Mucosa of stomach (tissue), 1 donor: ENCODE data around the gene PLCB3.

Experiments used
- H3K27me3 ChIP-seq: one replicate; pipeline ENCODE4 v1.7.0; 2013; ENCODE audit warnings: mild to moderate bottlenecking, low read length; ENCODE audit not compliant: control insufficient read depth, insufficient read depth
- H3K36me3 ChIP-seq: one replicate; pipeline ENCODE4 v1.7.0; 2013; ENCODE audit warnings: low read length; ENCODE audit not compliant: control insufficient read depth, insufficient read depth
- H3K4me1 ChIP-seq: one replicate; pipeline ENCODE4 v1.7.0; 2013; ENCODE audit warnings: mild to moderate bottlenecking, low read length; ENCODE audit not compliant: control insufficient read depth, insufficient read depth
- H3K4me3 ChIP-seq: one replicate; pipeline ENCODE4 v1.7.0; 2013; ENCODE audit warnings: low read length
- H3K9ac ChIP-seq: one replicate; pipeline ENCODE4 v1.7.0; 2013; ENCODE audit warnings: mild to moderate bottlenecking, low read length, moderate library complexity
- H3K9me3 ChIP-seq: one replicate; pipeline ENCODE4 v1.7.0; 2013; ENCODE audit warnings: mild to moderate bottlenecking, low read length, moderate library complexity; ENCODE audit not compliant: control insufficient read depth
- donor health status: Pancreatic carcinoma.

PLCB3 gene

DNA sequence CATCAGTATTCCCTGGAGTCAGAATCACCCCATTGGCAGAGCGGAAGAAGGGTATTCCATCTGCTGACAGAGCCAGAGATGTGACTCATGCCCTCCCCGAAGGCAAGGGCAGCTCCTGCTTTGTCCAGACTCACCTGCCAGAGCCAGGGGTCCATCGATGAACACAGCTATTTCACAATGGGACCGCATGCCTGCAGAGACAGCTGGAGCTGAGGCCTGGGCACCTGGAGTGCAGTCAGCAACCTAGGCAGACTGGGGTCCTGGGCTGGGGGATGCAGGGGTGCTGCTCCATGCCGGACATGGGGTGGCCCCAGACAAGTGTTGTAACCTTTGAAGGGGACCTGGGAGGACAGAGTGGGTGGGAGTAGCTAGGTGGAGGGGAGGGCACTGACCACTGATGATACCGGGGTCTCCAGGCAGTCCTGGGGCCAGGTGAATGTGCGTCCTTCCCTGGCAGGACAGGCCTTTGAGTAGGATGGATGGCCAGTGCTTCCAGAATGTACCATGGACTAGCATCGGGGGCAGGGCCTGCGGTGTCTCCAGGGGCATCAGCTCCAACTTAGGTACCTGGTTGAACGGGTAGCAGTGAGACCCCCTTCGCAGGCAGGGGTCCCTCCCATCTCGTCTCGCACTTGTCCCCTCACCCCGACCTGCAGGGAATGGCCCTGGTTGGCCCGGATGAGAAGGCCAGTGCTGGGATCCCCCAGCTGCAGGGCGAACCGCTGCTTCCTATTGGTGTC lies 27.0 kb upstream of the PLCB3 start:
- Histone ChIP-seq H3K9ac (no peak overlapping the region), H3K36me3 (no peaks in the 10 kb centered on the region), H3K9me3 (no peaks in the 10 kb centered on the region), H3K4me3 (no peak overlapping the region), H3K27me3 (no peaks in the 10 kb centered on the region), H3K4me1 (peaks cover 51% of the 10 kb centered on the region)

DNA sequence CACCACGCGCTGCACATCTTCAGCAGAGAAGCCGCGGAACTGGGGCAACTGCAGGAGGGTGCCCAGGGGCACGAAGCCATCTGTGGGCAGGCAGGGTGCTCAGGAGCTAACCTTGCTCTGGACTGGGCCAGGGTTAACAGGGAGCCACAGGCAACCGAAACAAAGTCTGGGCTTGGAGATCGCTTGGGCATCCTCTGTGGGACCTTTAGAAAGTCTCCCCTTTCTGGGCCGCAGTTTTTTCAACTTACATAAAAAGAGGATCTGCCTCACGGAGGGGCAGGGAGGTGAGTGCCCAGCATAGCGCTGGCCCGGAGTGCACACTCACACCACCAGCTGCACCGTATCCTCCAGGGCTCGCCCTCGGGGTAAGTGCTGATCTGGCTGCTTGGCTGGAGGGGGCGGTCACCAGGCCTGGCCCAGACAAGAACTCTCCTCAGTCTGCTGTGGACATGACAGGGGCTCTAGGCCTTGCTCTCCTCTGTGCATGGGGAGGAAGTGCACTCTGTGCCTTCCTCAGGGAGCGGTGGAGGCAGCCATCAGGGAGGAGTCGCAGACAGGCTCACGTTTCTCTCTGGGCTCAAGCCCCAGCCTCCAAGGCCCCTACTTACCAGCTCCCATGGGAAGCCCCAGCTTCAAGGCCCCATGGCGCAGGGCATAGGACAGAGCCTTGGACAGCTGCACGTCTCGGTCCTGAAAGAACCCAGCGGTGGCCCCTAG lies 26.3 kb upstream of the PLCB3 start:
- no peaks in the 10 kb centered on the region for H3K9me3 ChIP-seq
- H3K4me1 ChIP-seq: peaks cover 56% of the 10 kb centered on the region
- H3K4me3 ChIP-seq: peak overlapping the region; percentile 92
- H3K27me3 ChIP-seq: no peaks in the 10 kb centered on the region
- H3K9ac ChIP-seq: peak overlapping the region; percentile 96
- no peaks in the 10 kb centered on the region for H3K36me3 ChIP-seq

GRCh38 chr11:64225608-64226506 lies 25.5 kb upstream of the PLCB3 start, which contains the start of the genes NUDT22 and TRPT1:
Gene NUDT22 (plus strand): TSS chr11:64226274. CDS start chr11:64226653, 379 bp downstream.
Gene TRPT1 (minus strand): TSS chr11:64226186. CDS start chr11:64225860, 326 bp downstream.
- no peaks in the 10 kb centered on the region for H3K27me3 ChIP-seq
- H3K9me3 ChIP-seq: no peaks in the 10 kb centered on the region
- peak within 1 kb of the TSS; percentile 96 for H3K9ac ChIP-seq
- H3K4me1 ChIP-seq: peaks cover 56% of the 10 kb centered on the region
- peak within 1 kb of the TSS; percentile 92 for H3K4me3 ChIP-seq
- no peaks in the 10 kb centered on the region for H3K36me3 ChIP-seq

- Histone ChIP-seq H3K9me3 (no peaks in the 10 kb centered on the region), H3K36me3 (no peaks in the 10 kb centered on the region), H3K4me1 (peaks cover 58% of the 10 kb centered on the region), H3K27me3 (no peaks in the 10 kb centered on the region), H3K9ac (peak overlapping the region; percentile 96), H3K4me3 (peak overlapping the region; percentile 92)
Measured at GRCh38 chr11:64226507-64227051, 24.8 kb upstream of the PLCB3 start.

DNA sequence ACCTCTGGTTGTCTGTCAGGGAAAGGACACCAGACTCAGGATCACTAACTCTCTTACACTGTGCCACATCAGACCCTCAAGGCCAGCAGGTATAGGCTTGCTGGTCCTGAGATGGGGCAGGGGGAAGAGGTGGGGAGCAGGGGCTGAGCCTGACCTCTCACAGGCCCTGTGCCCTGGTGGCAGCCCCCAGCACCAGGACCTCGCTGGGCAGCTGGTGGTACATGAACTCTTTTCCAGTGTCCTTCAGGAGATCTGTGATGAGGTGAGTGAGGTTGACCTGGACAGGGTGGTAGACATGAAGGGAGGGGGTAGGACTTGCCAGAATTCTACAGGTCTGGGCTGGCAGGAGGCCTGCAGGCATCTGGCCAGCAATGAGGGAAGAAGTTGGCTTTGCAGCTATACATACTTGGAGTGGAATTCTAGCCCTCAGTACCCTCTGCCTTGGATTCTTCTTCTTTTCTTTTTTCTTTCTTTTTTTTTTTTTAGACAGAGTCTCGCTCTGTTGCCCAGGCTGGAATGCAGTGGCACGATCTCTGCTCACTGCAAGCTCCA lies 23.8 kb upstream of the PLCB3 start:
- Histone ChIP-seq H3K36me3 (no peaks in the 10 kb centered on the region), H3K4me1 (peaks cover 66% of the 10 kb centered on the region)

DNA sequence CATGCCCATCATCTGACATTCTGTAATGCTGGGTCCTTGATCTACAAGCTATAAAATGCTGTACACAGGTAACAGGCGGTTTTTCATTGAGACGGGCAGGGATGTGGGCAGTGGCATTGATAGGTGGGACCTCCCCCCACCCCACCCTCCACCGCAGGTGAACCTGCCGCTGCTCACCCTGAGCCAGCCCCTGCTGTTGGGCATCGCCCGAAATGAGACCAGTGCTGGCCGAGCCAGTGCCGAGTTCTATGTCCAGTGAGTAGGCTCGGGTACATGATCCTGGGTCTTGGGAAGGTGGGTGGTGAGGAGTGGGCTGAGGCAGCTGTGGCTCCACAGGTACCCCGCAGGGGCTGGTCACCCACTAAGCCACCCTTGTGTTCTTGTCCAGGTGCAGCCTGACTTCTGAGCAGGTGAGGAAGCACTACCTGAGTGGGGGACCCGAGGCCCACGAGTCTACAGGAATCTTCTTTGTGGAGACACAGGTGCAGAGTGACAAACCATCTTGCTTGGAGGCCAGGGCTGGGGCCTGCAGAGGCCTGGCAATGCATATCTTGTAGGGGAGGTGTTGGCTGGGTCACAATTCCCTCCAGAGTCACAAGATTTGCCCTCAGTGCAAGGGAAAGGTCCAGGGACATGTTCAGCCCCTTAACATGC lies 22.1 kb upstream of the PLCB3 start:
- H3K9me3 ChIP-seq: no peaks in the 10 kb centered on the region
- H3K36me3 ChIP-seq: no peaks in the 10 kb centered on the region
- peak overlapping the region; percentile 86 for H3K9ac ChIP-seq
- H3K27me3 ChIP-seq: no peaks in the 10 kb centered on the region
- H3K4me3 ChIP-seq: no peak overlapping the region
- H3K4me1 ChIP-seq: peaks cover 61% of the 10 kb centered on the region

More for the DNA sequence above, 23.8 kb upstream of the PLCB3 start:
- peak overlapping the region; percentile 92 for H3K4me3 ChIP-seq
- H3K9me3 ChIP-seq: no peaks in the 10 kb centered on the region
- H3K9ac ChIP-seq: peak overlapping the region; percentile 96
- H3K27me3 ChIP-seq: no peaks in the 10 kb centered on the region

GRCh38 chr11:64229744-64230170 lies 21.6 kb upstream of the PLCB3 start:
- Histone ChIP-seq H3K4me1 (peaks cover 56% of the 10 kb centered on the region), H3K9ac (peak overlapping the region; percentile 86), H3K36me3 (no peaks in the 10 kb centered on the region), H3K4me3 (peak overlapping the region; percentile 51), H3K27me3 (no peaks in the 10 kb centered on the region), H3K9me3 (no peaks in the 10 kb centered on the region)

DNA sequence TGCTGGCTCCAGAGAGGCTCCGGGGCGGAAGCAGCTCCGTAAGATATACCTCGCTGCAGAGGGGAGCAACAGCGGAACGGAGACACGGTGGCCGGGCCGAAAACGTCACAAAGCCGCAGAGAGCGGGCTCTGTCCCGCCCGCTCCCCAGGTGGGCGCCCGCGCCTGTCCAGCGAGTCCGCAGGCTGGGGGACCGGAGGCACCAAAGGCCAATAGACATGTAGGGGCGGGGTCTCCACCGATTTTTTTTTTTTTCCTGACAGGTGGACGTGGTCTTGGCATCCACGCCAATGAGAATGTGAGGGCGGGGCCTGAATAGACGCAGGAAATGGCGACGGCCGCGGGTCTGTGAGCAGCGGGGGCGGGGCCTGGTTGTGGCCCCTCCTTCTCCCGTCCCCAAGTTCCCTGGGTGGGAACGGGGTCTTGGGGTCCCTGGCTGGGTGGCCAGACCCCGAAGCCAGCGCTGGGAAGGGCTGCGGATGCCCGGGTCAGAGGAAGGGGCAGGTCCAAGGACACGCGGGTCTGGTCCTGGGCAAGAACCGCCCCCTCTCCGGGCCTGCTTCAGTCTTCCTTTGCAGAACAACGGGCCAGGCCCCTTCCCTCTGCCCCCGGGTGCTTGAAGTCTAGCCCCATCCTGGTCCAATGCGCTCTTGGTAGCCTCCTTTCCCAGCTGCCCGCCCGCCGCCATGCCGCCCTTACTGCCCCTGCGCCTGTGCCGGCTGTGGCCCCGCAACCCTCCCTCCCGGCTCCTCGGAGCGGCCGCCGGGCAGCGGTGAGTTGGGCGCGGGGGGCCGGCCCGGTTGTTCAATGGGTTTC lies 21.0 kb upstream of the PLCB3 start, which contains the start of gene DNAJC4:
DNAJC4 (plus strand) TSS at position 378 of the 814 bp plus-strand sequence; CDS start at position 685, 307 bp downstream.
- Histone ChIP-seq H3K4me3 (peak within 1 kb of the TSS; percentile 51), H3K4me1 (peaks cover 55% of the 10 kb centered on the region), H3K36me3 (no peaks in the 10 kb centered on the region), H3K9ac (peak within 1 kb of the TSS; percentile 86), H3K27me3 (no peaks in the 10 kb centered on the region), H3K9me3 (no peaks in the 10 kb centered on the region)

DNA sequence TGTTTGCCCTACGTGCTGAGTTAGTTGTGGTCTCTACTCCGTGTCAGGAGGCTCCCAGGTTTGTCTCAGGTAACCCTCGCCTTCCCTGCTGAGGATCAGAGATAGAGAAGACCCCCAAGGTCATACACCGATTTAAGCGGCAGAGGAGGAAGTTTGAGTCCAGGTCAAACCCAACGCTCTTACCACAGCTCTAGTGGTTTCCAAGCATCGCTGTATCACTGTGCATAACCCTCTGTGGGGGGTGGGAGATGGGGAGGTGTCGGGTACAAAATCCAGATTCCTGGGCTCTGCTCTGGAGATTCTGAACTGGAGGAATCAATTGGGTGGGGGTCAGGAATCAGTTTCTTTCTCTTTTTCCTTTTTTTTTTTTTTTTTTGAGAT lies 20.4 kb upstream of the PLCB3 start:
- H3K9ac ChIP-seq: peak overlapping the region; percentile 86
- H3K4me1 ChIP-seq: peaks cover 59% of the 10 kb centered on the region
- no peaks in the 10 kb centered on the region for H3K36me3 ChIP-seq
- H3K4me3 ChIP-seq: peak overlapping the region; percentile 51
- no peaks in the 10 kb centered on the region for H3K27me3 ChIP-seq
- no peaks in the 10 kb centered on the region for H3K9me3 ChIP-seq

- Histone ChIP-seq H3K4me1 (peaks cover 59% of the 10 kb centered on the region), H3K36me3 (no peaks in the 10 kb centered on the region), H3K27me3 (no peaks in the 10 kb centered on the region), H3K9ac (no peak overlapping the region), H3K9me3 (no peaks in the 10 kb centered on the region), H3K4me3 (peak overlapping the region; percentile 25)
Measured at GRCh38 chr11:64231546-64231945, 19.8 kb upstream of the PLCB3 start.
